Stimulated activated naive CD8-positive, alpha-beta T cell treated with anti-CD3 and anti-CD28 coated beads, Interleukin-15, Interleukin-2, amounts not matched to agents 100 ng/mL and 50 ng/mL, for 24 hours (primary cell): ENCODE data around the gene PDK3.

Experiments
- H3K27ac Mint-ChIP-seq: one replicate; pipeline ENCODE4 v1.8.0; 2021; ENCODE audit warnings: mild to moderate bottlenecking, mixed read lengths
- H3K27me3 Mint-ChIP-seq: one replicate; pipeline ENCODE4 v1.8.0; 2021; ENCODE audit warnings: mixed read lengths
- H3K36me3 Mint-ChIP-seq: one replicate; pipeline ENCODE4 v1.8.0; 2021; ENCODE audit warnings: low read depth, mixed read lengths
- H3K4me1 Mint-ChIP-seq: one replicate; pipeline ENCODE4 v1.8.0; 2021; ENCODE audit warnings: low read depth, mixed read lengths
- H3K4me3 Mint-ChIP-seq: one replicate; pipeline ENCODE4 v1.8.0; 2021; ENCODE audit warnings: mild to moderate bottlenecking, mixed read lengths
- H3K9me3 Mint-ChIP-seq: one replicate; pipeline ENCODE4 v1.8.0; 2021; ENCODE audit warnings: mixed read lengths

Gene PDK3

DNA sequence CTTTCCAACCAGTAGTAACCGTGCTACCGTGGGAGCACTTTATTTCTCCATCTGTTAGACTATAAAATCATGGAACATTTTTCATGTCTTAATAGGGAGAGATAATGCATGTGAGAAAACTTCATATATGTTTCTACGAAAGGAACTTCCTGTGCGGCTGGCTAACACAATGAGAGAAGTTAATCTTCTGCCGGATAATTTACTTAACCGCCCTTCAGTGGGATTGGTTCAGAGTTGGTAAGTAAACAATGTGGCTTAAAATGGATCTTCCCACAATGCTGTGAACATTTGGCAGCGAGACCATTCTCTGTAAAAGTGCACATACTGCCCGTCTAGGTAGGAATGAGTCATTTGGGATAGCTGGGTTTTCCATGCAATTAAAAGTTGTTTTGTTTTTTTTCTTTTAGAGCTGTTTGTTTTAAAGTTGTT, 29.6 kb downstream of the PDK3 start:
- Mint-ChIP-seq H3K9me3 (no peaks in the 10 kb centered on the region), H3K36me3 (no peaks in the 10 kb centered on the region), H3K4me3 (no peak overlapping the region), H3K27ac (no peak overlapping the region), H3K4me1 (peaks cover 30% of the 10 kb centered on the region), H3K27me3 (no peaks in the 10 kb centered on the region)

DNA sequence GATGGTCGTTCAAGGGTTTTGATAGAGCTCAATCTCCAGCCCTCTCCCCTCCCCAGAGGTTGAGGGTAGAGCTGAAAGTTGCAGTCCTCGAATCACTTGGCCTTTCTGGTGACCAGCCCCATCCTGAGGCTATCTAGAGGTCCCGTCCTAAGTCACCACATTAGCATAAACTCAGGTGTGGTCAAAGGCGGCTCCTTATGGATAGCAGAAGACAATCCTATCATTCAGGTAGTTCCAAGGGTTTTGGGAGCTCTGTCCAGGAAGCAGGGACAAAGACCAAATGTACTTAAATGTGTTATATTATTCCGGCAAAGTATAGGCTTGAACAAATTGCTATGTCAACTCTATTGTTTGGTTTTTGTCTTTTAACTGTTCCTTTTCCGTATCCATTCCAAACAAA, 30.6 kb downstream of the PDK3 start:
- H3K4me3 Mint-ChIP-seq: no peak overlapping the region
- peaks cover 4% of the 10 kb centered on the region for H3K36me3 Mint-ChIP-seq
- no peaks in the 10 kb centered on the region for H3K27me3 Mint-ChIP-seq
- peaks cover 30% of the 10 kb centered on the region for H3K4me1 Mint-ChIP-seq
- no peak overlapping the region for H3K27ac Mint-ChIP-seq
- H3K9me3 Mint-ChIP-seq: no peaks in the 10 kb centered on the region

DNA sequence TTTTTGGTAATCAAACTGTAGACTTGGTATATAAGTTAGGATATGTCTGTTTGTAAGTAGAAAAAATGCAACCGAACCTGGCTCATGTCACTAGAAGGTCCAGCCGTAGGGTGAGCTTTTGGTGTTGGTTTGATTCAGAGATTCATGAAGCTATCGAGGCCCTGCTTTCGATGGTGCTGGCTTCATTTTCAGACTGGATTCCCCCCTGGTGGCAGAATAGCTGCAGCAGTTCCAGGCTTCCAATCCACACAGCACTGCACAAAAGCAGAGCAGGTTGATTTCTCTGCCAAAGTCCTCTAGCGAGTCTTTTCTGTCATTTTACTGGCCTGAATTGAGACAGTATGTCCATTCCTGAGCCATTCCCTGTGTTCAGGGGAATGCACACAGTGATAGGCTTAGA, 33.1 kb downstream of the PDK3 start:
- Mint-ChIP-seq H3K27me3 (no peaks in the 10 kb centered on the region), H3K9me3 (no peaks in the 10 kb centered on the region), H3K36me3 (peaks cover 7% of the 10 kb centered on the region), H3K27ac (peak overlapping the region; percentile 21), H3K4me1 (peaks cover 25% of the 10 kb centered on the region), H3K4me3 (no peak overlapping the region)

DNA sequence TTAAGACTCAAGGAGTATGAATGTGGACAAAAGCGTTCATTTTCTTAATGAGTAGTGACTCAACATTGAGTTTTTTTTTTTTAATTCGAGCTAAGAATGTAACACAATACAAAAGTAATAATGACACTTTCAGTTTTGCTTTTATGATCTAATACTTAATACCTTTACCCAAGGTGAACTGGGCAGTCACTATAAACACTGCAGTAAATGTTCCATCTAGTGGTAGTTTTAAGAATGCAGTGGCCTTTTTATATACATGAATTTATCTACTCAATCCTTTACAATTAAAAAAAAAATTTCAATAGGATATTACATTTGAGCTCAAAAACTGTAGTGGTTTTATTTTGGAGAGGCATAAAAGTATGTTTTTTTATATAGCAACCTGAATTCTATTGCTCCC, 33.9 kb downstream of the PDK3 start:
- Mint-ChIP-seq H3K4me1 (peaks cover 17% of the 10 kb centered on the region), H3K27ac (no peak overlapping the region), H3K27me3 (no peaks in the 10 kb centered on the region), H3K4me3 (no peak overlapping the region), H3K9me3 (no peaks in the 10 kb centered on the region), H3K36me3 (peaks cover 7% of the 10 kb centered on the region)

DNA sequence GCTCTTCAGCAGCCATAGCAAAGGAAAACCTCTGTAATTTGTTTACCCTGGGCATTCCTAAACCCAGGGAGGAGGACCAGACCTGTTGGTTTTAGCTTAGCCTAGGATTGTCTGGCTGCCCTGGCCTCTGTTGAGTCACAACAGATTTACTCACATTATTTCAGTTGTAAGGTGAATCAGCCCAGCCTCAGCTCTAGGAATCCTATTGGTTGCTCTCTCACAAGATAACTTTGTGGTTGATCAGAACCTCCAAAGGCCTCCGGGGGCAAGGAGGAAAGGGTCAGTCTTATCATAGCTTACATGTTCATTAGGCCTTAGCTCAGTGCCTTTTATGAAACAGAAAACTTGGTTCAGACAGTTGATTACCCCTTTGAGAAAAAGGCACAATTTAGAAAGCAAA, 41.0 kb downstream of the PDK3 start:
- peaks cover 13% of the 10 kb centered on the region for H3K4me1 Mint-ChIP-seq
- H3K9me3 Mint-ChIP-seq: no peaks in the 10 kb centered on the region
- H3K36me3 Mint-ChIP-seq: peaks cover 18% of the 10 kb centered on the region
- H3K27me3 Mint-ChIP-seq: no peaks in the 10 kb centered on the region
- no peak overlapping the region for H3K27ac Mint-ChIP-seq
- H3K4me3 Mint-ChIP-seq: no peak overlapping the region

DNA sequence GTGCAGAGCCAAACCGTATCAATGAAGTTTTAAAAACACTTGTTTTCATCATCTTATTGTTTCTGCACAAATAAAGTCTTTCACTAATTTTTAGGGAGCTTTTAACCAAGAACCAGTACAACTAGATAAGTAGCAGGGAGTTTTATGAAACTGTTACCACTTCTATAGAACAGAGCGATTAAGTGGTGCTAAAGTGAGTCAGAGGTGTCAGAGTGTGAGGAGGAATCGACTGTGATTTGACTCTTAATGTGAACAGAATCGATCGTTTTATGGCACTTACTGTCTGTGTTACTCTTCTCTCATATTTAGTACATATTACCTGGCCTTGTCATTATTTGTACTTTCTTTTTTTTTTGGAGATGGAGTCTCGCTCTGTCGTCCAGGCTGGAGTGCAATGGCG, 43.3 kb downstream of the PDK3 start:
- no peaks in the 10 kb centered on the region for H3K9me3 Mint-ChIP-seq
- H3K4me1 Mint-ChIP-seq: peaks cover 21% of the 10 kb centered on the region
- no peaks in the 10 kb centered on the region for H3K27me3 Mint-ChIP-seq
- H3K36me3 Mint-ChIP-seq: peaks cover 15% of the 10 kb centered on the region
- H3K4me3 Mint-ChIP-seq: no peak overlapping the region
- no peak overlapping the region for H3K27ac Mint-ChIP-seq

DNA sequence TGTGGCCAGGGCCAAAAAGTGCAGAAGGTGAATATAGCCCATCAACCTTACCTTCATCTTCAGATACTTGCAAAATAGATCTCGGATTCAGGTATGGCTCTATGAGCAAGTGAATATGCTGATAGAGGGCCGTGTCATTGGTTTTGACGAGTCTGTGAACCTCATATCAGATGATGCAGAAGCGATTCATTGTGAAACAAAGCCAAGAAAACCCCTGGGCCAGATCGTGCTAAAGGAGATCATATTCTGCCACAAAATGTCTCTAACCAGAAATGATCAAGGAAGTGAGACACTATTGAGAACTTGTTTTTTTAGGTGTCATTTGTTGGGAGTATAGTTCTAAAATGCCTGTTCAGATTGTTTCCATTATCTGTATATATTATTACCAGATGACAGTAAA, 48.3 kb downstream of the PDK3 start:
- no peaks in the 10 kb centered on the region for H3K27me3 Mint-ChIP-seq
- no peak overlapping the region for H3K27ac Mint-ChIP-seq
- H3K4me3 Mint-ChIP-seq: no peak overlapping the region
- no peaks in the 10 kb centered on the region for H3K9me3 Mint-ChIP-seq
- H3K36me3 Mint-ChIP-seq: peaks cover 14% of the 10 kb centered on the region
- peaks cover 16% of the 10 kb centered on the region for H3K4me1 Mint-ChIP-seq

DNA sequence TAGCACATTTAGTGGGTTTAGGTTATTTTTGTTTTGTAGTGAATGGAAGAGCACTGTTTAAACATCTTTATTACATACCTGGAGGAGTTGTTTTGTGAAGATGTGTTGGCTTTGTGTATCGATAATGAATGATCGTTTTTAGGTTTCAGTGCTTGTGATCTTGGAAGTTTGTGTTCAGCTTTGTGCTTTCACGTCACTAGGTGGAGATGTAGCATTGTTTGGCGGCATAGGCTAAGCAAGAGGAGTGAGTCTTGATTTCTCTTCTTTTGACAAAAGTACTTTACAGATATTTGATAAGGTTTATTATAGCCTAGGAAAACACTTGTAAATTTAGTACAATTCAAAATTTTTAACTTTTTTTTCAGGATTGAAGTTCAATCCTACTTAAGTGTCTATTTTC, 50.4 kb downstream of the PDK3 start:
- Mint-ChIP-seq H3K27ac (peak overlapping the region; percentile 69), H3K36me3 (peaks cover 21% of the 10 kb centered on the region), H3K4me1 (peaks cover 16% of the 10 kb centered on the region), H3K9me3 (no peaks in the 10 kb centered on the region), H3K27me3 (no peaks in the 10 kb centered on the region), H3K4me3 (no peak overlapping the region)

DNA sequence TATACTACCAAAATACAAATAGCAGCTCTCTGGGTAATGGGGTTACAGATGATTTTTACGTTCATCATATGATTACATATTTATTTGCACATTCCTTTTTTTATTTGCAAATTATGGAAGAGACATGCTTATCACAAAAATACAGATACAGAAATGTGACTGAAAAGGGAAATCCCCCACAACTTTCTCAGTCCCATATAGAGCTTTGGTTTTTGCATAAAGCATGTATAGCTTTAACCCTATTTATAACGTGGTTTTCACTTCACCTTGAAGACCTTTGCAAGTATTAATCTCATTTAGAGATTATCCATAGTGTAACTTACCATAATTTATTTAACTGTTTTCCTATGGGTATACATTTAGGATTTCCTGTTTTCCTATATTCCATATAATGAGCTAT, 55.4 kb downstream of the PDK3 start:
- no peaks in the 10 kb centered on the region for H3K4me1 Mint-ChIP-seq

DNA sequence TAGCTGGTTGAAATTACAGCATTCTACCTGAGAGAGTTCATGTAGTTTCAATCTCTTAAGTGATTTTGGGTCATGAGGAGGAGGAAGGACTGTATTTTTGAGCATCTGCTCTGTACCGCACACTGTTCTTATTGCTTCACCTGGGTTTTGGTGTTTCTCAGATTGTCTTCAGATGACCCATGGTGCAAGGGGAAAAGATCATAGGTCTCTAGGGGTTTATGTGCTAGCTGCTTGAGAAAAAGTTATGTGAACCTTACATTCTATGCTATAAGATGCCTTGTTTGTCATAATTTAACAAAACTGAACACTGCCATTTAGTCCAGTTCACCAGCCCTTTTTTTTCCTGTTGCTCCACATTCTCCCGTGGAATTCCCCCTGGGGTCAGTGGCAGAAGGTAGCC, 60.4 kb downstream of the PDK3 start:
- no peaks in the 10 kb centered on the region for H3K9me3 Mint-ChIP-seq
- no peaks in the 10 kb centered on the region for H3K4me1 Mint-ChIP-seq
- peaks cover 16% of the 10 kb centered on the region for H3K36me3 Mint-ChIP-seq
- H3K27me3 Mint-ChIP-seq: no peaks in the 10 kb centered on the region
- no peak overlapping the region for H3K4me3 Mint-ChIP-seq
- no peak overlapping the region for H3K27ac Mint-ChIP-seq

More for the DNA sequence above, 55.4 kb downstream of the PDK3 start:
- H3K4me3 Mint-ChIP-seq: no peak overlapping the region
- H3K9me3 Mint-ChIP-seq: no peaks in the 10 kb centered on the region
- H3K27ac Mint-ChIP-seq: no peak overlapping the region
- no peaks in the 10 kb centered on the region for H3K27me3 Mint-ChIP-seq
- peaks cover 21% of the 10 kb centered on the region for H3K36me3 Mint-ChIP-seq

DNA sequence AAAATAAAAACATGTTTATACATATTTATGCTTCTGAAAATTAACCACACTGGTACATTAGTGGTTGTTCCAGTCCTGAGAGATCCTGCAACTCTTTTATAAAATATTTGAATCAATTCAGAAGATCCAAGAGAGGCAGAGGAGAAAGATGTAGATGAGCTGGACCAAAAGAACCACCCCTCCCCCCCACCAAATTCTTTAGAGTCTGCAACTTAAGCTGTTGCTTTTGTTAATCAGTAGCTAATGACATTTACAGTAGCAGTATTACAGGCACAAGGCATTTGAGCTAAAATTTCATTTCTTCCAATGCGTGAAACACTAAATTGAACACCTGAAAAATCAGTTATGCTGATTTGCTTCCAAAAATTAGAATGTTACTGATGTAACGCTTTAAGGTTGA, 61.5 kb downstream of the PDK3 start:
- Mint-ChIP-seq H3K9me3 (no peaks in the 10 kb centered on the region), H3K36me3 (peaks cover 22% of the 10 kb centered on the region), H3K4me3 (no peak overlapping the region), H3K27me3 (no peaks in the 10 kb centered on the region), H3K27ac (no peak overlapping the region), H3K4me1 (no peaks in the 10 kb centered on the region)

DNA sequence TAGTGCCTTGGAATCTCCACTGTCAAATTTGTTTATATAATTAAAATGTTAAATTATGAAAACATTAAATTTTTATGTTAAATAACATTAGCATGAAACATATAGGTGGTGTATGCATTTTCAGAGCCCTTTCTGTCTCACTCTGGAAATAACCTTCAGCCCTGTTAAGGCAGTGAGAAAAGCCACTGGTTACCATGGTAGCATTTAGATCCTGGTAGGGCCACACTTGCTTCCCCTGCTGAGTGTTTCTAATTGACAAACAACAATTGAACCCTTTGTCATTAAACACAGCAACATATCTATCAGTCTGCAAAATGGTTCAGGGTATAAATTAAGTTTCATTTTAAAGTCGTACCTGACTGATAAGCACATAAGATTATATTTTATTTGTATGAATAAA, 63.5 kb downstream of the PDK3 start:
- H3K27ac Mint-ChIP-seq: no peak overlapping the region
- no peaks in the 10 kb centered on the region for H3K9me3 Mint-ChIP-seq
- no peak overlapping the region for H3K4me3 Mint-ChIP-seq
- H3K27me3 Mint-ChIP-seq: no peaks in the 10 kb centered on the region
- H3K4me1 Mint-ChIP-seq: no peaks in the 10 kb centered on the region
- peaks cover 25% of the 10 kb centered on the region for H3K36me3 Mint-ChIP-seq

DNA sequence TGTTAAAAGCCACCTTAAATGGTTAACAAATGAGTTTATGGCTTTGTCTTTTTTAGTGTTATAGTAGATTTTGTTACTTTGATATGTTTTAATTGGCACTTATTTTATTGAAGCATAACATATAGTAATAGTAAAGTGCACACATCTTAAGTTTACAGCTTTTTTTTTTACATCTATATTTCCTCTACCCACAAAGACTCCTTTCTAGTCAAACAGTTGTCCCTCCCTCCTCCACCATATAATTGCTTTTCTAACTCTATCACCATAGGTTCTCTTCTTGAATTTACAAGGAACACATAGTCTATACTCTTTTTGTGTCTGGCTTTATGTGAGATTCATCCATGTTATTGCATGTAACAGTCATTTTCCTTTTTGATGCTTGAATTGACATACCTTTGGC, 71.5 kb downstream of the PDK3 start:
- H3K4me1 Mint-ChIP-seq: no peaks in the 10 kb centered on the region
- no peaks in the 10 kb centered on the region for H3K9me3 Mint-ChIP-seq
- peaks cover 29% of the 10 kb centered on the region for H3K36me3 Mint-ChIP-seq
- H3K27ac Mint-ChIP-seq: no peak overlapping the region
- no peaks in the 10 kb centered on the region for H3K27me3 Mint-ChIP-seq
- H3K4me3 Mint-ChIP-seq: no peak overlapping the region

DNA sequence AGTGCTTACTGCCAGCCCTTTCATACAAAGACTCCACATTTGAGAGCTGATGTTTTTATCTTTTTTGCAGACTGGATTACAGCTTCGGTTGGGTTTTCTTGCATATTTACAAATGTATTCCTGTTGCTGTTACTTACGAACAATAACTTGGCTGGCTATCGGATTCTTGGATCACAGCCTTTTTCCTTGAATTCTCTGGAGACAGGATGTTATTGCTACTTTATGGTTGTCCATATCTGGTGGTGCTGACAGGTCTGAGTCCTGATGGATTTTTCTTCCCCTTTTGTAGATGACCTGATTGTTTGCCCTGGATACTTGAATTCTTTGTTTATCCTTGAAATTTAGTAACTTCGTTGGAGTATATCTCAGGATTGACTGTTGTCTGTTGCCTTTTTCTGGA, 77.7 kb downstream of the PDK3 start:
- no peaks in the 10 kb centered on the region for H3K9me3 Mint-ChIP-seq
- H3K27me3 Mint-ChIP-seq: no peaks in the 10 kb centered on the region
- H3K27ac Mint-ChIP-seq: no peak overlapping the region
- H3K4me3 Mint-ChIP-seq: no peak overlapping the region
- no peaks in the 10 kb centered on the region for H3K4me1 Mint-ChIP-seq
- peaks cover 22% of the 10 kb centered on the region for H3K36me3 Mint-ChIP-seq

DNA sequence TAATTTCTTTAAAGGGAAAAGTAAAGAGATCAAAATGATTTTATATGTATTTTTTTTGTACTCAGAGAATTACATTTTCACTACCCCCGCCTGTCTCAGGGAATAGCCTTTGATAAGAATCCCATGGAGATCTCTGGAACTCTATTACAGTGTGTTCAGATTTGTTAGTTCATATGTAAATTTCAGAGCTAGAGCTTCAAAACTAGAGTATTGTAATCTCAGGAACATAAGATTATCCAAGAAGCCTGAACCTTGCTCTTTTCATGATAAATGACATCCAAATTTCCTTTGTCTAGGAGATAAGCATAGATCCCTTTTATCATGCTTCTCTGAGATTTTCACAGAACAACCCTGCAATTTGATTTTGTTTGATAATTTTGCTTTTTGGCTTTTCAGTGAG, 82.9 kb downstream of the PDK3 start:
- Mint-ChIP-seq H3K36me3 (peaks cover 8% of the 10 kb centered on the region), H3K4me1 (no peaks in the 10 kb centered on the region), H3K27ac (no peak overlapping the region), H3K4me3 (no peak overlapping the region), H3K27me3 (no peaks in the 10 kb centered on the region), H3K9me3 (no peaks in the 10 kb centered on the region)

DNA sequence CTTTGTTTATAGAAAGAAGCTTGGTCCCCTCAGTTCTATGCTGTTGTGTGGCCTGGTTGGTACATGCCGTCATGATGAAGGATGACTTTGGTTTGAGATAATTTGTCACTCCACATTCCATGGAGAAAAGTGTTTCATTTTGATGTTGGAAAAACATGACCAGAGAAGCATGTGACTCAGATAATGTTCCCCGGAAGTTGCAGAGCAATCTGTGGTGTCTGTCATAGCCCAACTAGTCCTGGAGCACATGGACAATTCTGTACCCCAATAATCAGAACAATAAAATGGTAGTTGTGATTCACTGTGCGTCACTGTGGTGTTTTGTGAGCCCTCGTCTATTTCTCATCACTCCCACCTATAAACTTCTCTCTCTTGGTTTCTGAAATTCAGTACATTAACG, 85.1 kb downstream of the PDK3 start:
- H3K27ac Mint-ChIP-seq: no peak overlapping the region
- H3K36me3 Mint-ChIP-seq: no peaks in the 10 kb centered on the region
- no peaks in the 10 kb centered on the region for H3K4me1 Mint-ChIP-seq
- no peaks in the 10 kb centered on the region for H3K27me3 Mint-ChIP-seq
- no peak overlapping the region for H3K4me3 Mint-ChIP-seq
- no peaks in the 10 kb centered on the region for H3K9me3 Mint-ChIP-seq

DNA sequence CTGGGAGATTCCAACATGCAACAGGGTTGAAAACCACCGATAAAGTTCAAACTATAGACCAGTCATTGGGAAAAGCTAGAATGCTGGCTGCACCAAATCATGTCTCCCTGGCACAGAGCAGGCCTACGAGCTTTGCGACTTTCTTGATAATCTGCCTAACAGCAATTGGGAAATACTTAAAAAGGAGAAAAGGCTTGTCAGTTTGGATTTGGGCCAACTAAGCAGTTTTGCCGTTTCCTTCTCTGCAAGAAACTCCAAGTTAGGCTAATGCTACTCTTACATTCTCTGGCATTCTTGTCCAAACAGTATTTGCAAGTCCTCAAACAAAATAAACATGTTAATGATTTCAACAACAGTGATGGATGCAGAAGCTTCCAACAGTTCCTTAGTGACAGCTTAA, 87.9 kb downstream of the PDK3 start:
- H3K27ac Mint-ChIP-seq: no peak overlapping the region
- no peaks in the 10 kb centered on the region for H3K36me3 Mint-ChIP-seq
- no peaks in the 10 kb centered on the region for H3K9me3 Mint-ChIP-seq
- no peaks in the 10 kb centered on the region for H3K27me3 Mint-ChIP-seq
- H3K4me3 Mint-ChIP-seq: no peak overlapping the region
- H3K4me1 Mint-ChIP-seq: no peaks in the 10 kb centered on the region
